HG03571 (cell line): ENCODE data around the gene RHOBTB1.
A peak's percentile ranks its signal among the peaks of the same experiment; 100 is the strongest.

Experiments used
- ATAC-seq: cut with Tn5 transposase; IDR thresholded peaks from one replicate; pipeline ENCODE4 v1.9.1; 2021; ENCODE audit not compliant: unreplicated experiment

The RHOBTB1 gene

DNA sequence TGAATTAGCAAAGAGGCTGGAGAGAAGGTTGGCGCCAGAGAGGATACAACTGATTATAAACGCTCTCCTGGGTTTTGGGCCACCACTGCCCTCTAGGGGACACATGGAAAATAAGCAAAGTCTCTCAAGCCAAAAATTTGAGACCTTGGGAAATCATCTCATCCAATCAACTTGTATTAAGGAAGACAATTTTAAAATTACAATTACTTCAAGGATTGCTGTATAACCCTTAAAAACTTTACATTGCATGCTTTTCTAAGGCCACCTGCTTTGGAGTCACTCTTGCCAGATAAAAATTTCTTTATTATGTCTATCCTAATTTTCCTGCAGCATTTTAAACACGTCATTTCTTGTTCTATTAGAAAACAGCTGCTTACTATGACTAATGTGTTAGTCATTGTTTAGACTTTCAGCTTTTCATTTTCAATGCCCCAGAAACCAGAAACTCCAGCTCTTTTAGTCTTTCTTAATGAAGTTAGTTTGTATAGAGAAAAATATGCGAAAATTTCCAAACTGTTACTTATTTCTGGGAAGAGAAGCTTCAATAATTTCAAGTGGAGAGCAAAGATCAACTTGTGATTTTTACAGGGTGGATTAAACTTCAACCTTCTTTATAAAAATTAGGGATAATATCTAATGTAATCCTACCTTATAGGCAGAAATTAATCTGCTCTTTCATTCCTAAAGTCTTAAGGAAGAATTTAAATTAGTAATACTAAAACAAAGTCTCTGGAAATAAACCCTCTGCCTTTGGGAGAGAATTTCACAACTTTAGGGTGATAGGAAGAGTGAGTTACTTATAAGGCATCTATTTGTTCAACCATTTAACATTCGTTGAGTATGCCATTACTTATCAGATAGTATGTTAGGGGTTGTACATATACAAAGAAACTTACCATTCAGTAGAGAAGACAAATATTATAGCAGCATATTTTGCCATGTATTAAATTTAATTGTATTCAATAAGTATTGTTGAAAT lies 20.6 kb upstream of the RHOBTB1 start:
- no peak for ATAC-seq

DNA sequence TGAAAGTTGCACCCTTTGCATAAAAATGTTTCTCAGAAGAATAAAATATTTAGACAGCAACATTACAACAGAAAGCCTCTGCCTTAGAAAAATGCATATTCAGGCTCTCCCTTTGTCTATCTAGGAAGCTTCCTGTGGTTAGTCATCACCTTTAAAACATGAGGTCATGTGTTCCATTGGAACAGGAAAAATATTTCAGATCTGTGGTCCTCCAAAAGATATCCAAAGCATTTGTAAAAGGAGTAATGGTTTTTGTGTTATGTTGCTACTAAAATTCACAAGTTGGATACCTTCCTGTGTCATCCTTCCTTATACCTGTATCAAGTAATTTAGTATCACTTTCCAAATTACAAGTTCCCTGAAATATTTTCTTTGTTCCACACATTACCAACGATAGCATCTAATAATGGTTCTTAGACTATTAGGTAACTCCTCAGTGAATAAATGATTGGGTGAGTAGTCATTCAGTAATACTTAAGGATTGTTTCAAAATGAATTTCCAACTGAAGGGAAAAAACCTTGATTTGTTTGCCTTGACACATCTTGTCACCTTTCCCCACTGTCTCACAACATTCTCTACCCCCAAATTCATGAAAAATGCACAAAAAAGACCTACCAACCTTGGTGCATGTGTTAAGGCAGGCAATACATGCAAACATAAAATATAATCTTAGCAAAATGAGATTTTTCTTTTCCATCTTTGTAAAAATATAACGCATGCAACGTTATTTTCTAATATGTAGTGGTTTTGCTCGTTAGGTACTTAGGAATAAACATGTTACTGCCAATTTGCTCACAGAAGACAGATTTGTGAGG lies 19.7 kb upstream of the RHOBTB1 start:
- no peak for ATAC-seq

DNA sequence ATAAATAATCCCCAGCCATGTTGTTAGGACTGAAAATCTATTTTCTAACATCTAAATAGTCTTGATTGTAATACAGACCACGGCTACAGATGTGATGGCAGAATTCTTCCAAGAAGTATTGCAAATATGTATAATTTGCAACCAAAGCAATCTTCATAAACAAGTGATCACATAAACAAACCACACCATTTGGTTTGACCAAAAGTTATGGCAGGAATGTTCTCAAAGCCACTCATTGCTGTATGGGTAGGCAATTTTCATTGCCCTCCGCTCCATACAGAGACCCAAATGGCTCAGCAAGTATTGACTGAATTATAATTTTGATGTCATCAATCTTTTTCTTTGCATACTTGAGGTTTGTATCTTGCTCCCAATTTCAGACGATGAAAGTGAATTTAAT lies 19.0 kb upstream of the RHOBTB1 start:
- ATAC-seq, result no peak

DNA sequence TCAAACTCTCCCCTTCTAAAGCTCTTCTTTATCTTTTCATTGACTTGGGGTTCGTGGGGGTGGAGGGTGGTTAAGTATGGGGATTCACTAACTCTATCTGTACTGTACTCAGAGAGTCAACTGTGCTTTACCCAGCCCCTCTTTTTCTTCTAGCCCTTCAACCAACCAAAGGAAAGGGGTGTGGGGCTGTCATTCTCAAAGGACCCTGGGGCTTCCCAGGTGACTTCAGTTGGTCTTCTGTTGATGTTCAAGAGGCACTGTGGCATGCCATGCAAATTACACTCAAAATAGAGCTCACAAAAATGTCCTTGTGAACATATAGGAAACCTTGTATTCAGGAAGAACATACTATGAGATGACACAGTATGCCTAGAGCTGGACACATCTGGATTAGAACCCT lies 16.9 kb upstream of the RHOBTB1 start:
- ATAC-seq, result no peak

DNA sequence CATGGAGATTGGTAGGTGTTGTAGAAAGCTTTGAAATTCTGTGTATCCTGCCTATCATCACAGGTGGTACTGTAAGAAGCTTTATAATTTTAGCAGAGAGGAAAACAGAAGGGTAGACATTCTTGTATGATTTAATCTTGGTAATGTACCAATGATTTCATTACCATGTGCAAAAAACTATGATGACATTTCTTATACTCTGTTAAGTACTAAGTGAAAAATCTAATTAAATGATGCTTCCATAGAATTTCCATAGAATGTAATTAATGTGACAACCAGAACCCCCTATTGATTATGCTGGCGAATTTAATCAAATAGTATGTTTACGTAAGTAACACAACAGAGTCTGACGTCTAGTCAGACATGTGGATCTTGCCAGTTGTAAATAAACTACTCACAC lies 16.0 kb upstream of the RHOBTB1 start:
- ATAC-seq, result no peak

DNA sequence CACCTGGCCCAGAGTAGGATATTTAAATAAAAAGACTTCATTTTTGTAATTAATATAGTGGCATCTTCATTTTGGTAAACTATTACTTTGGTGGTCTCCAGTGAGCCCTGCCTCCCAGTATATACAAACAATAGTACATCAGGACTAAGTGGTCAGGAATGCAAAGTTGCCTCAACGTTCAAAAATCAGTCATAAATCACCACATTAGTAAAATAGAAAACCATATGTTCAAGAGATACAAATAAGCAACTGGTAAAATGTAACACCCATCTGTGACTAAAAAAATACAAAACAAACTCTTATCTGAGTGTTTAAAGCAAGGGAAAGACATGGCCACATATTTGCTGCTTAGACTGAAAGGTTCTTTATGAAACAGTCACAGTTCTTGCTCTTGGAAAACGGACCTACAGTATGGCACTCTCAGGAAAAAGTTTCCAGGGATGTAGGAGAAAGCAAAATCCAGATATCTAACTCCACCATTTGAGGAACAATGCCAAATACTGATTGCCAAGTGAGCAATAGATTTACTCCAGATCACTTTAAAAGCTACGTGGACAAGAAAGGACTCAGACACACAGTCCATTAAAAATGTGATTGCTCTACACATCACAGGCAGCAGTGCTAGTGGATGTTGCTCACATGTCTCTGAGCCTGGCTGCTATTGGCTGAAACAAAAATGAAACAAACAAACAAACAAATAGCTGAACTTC lies 15.1 kb upstream of the RHOBTB1 start:
- ATAC-seq, result no peak

DNA sequence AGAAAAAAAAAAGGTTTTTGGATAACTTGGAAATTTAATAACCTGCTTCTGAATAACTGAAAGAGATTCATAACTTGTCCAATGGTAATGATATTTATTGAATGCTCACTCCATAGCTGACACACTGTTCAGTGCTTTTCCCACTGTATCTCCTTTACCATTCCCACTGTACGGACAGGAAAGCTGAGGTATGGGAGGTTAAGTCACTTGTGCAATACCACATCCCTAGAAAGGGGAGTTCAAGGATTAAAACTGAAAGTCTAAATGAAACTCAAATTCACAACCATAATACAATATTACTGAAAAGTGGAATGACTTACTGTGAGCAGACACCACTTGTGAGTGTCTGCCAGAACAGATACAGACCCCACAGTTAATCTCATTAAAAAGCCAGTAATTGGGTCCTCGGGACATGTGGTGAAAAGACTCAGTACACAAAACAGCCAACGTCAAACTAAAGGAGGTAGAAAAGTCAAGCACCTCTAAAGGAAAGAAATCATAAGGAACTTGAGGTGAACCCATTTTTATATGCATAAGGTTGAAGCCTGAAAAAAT lies 13.8 kb upstream of the RHOBTB1 start:
- no peak for ATAC-seq

DNA sequence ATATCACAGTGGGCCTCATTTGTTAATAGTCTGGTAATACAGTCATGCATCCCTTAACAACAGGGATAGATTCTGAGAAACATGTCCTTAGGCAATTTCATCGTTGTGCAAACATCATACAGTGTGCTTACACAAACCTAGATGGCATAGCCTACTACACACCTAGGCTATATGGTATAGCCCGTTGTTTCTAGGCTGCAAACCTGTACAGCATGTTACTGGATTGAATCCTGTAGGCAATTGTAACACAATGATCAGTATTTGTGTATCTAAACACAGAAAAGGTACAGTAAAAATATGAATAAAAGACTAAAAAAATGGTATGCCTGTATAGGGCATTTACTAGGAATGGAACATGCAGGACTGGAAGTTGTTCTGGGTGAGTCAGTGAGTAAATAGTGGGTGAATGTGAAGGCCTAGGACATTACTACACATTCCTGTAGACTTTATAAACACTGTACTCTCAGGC lies 12.0 kb upstream of the RHOBTB1 start:
- ATAC-seq, result no peak

DNA sequence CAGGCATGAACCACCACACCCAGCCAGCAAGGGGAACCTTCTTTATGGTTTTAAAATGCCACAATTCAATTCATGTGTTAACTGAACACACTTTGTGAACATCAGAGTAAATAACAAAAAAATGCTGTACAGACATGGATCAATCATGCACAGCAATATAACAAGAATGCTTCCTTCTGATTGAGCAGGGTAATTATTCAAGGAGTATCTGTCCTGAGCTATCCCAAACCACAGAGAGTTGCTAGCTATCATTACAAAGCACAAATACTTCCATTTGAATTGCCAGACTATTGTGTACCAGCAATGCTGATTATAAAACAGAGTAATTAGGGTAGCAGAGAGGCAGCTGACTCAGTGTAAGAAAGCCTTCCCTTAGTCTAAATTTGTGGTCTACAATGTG lies 11.3 kb upstream of the RHOBTB1 start:
- ATAC-seq, result no peak

DNA sequence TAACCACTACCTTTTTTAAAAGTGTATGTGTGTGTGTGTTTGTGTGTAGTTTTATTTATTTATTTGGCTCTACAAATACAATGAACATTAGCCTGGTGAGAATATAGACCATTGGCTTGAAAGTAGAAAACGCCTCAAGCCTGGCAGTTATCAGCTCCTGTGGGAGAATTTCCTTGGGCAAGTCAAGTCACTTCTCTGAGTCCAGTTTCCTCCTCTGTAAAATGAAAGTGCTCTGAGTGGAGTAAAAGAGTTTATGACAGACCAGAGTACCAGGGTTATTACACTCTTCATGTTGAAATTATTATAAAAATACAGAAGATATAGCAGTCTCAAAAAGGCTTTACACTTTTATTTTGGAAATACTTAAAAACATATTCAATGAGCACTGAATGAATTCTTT lies 10.1 kb upstream of the RHOBTB1 start:
- ATAC-seq, result no peak

DNA sequence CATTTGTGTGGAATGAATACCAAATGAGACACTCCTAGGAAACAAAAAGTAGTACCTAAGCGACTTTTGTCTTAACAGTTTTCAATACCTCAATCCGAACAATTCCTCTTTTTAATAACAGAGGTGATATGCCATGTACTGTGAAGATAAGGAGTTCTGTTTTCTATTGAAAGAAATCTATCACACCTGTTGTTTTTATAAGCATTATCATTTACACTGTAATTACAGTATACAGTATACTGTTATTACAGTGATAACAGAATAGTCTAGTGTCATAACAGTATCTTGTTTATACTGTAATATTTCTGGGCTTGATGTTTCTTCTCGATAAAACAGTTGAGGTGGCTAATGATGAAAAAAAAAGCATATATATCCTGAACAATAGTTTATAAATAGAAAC lies 9.4 kb upstream of the RHOBTB1 start:
- no peak for ATAC-seq

DNA sequence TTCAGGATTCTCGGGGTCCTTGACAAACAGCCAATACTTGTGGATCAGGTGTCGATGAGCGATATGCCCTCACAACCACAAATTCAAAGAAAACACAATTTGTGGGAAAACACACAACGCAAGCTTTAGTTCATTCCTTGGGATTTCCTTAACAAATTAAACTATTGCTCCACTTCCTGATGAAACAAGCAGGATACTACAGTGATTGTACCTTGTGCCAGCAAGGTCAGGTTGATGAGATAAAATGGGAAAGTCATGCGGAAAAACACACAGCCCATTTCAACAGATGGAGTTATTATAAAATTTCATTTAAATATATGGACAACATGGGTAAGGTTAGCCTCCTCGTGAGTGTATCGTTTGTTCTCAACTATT lies 8.8 kb upstream of the RHOBTB1 start:
- ATAC-seq, result no peak

DNA sequence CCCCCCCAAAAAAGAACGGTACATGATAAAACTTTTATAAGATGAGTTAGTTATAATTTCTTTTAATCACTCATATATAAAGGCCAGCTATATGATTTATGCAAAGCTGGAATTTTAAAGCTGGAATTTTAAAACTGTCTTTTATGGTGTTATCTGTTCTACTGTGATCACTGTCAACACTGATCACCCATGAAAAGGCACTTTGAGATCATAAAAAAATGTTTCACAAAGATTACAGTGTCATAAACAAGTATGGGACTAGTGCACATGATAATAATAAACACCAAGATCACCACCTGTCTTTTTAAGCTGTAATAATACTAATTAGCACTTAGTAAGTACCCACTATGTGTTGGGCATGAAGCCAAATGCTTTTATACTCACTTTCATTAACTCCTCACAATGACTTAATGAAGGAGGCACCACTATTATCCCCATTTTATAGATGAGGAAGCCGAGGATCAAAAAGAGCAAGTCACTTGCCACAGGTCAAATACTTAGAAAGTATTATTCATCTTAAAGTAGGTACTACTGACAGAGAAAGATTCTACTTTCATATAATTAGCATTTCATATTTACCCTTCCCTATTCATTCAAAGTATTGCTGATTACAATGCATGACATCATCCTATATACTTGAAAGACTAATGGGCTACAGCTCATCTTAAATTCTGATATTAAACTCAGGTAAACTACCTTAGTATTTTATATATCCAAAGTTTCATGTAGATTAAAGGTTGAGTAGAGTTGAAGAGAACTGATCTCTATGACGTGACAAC lies 8.3 kb upstream of the RHOBTB1 start:
- no peak for ATAC-seq

DNA sequence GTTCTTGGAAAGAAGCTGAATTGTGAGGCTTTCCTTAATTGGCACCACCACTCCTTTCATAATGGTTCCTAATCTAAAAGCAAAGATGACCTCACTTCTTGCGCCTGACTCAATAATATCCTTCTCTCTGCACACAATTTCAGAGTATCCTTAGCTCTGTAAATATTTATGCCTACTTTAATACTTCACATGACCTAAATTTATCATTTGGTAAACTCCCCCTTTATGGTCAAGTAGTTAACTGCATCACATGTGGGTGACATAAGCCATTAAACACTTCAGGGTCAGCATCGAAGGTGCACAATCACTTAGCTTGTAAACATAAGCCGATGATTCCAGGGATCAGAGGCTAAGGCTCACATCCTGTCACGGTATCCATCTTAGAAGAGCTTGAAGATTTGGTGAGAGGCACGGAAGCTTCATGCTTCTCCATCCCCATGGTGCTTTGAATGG lies 7.3 kb upstream of the RHOBTB1 start:
- no peak for ATAC-seq

DNA sequence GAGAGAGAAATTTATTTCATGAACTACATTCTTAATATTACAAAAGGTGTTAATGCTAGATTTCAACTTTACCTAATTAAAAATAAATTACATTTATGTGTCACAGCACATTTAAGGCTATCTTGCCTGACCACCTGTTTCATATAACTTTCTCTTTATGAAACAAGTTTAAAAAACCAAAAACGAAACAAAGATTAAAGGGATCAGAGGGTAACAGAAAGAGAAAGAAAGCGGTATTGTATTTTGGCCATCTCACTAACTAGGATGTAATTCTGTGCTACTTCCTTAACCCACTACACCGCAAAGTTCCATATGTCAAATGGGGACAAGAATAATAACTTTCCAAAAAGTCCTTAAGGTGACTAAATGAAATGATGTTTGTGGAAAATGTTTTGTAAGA lies 6.3 kb upstream of the RHOBTB1 start:
- ATAC-seq, result no peak

DNA sequence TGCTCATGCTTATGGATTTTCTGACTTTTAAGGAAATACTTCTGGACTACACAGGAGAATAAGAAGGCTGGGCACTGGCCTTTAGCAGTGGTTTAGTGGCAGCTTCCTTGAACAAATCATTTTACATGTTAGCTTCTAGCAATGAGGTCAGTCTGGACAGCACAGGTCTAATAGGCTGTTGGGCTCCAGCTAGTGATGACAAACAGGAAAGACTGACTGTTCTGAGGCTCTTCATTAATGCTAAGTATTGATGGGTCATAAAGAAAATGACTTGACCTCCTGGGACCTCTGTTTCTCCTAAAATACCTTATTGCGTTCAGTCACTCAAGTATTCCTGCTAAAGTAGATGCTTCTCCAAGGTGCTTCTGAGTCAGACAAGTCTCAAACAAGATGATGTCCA lies 4.9 kb upstream of the RHOBTB1 start:
- no peak for ATAC-seq

DNA sequence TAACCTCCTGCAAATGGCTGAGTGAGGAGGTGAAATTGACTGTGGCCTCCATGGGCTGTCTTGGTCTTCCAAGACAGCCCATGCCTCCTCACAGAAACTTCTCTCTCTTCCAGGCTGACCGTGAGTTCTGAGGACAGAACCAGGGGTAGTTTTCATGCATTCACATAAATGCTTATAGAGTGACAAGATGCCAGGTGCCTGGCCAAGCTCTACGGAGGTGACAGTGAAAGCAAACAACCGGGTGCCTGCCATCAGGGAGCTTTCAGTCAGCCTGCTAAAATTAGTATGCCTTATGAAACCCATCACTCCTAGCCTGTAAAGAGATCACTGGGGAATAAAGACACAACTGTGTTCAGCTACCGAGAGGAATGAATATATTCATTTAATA lies 919 bp upstream of the RHOBTB1 start:
- ATAC-seq, result no peak

DNA sequence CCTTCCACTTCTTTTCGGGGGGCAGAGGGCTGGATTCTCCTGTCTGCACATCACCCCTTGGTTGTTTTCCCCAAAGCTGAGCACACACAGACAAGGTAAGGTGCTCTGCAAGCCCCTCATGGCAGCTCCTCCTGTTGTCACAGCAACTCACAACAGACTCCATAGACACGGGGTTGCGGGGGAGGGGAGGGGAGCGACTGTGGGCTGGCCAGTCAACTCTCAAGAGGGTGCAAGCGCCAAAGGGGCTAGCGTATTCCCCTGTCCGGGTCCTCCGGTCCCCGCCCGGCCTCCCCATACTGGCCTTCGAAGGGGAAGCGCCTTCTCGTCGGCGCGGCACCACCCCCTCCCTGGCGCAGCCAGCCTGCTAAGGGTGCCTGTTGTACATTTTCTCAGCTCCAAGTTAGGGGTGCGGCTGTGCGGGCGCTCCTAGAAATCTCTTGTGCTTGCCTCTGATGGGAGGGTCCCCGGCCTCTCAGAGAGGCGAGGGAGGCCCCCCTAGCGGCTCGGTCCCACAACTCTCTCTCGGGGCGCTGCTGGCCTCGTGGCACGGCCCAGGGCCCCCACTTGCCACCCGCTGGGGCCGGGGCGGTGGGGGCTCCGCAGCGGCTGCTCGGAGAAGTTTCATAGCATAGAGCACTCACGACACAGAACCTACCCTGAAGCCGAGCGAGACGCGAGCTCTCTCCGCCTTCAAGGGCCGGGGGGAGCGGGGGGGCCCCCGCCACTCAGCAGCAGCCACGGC lies 498 bp downstream of the RHOBTB1 start:
- no peak for ATAC-seq

DNA sequence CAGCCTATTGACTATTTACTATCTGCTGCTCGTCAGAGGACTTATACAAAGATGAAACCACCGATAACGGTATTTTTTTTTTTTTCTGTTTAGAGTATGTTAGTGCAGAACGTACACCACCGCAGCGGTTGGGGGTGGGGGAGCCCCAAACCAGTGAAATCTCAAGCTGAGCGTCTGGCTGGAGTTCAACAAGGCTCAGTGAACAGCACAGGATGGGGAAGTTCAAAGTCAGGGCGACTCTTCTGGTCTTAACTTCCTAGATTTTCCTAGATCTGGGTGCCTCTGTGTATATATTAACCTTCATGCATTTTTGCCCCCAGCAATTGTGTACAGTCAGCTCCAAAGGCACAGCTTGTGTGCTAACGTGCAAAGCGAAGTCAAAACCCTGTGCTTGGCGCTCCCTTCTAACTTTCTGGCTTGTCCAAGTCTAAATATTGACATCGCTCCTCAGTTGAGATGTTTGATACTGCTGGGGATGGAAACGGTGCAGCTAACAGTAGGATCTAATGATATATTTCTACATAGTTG lies 1.1 kb downstream of the RHOBTB1 start:
- peak; percentile 42 for ATAC-seq
